Neural cell (in vitro differentiated cells): ENCODE data around the gene PPM1B.

Experiments
- CTCF ChIP-seq: fragments of 450-650 bp; IDR thresholded peaks from 2 replicates; pipeline ENCODE4 v1.5.1; 2014; ENCODE audit warnings: antibody characterized with exemption, mild to moderate bottlenecking, moderate library complexity; ENCODE audit not compliant: poor library complexity, severe bottlenecking
- EZH2 ChIP-seq: fragments of 200-600, 300-800 bp; shearing (Covaris generic), sonication (generic); IDR thresholded peaks from 2 replicates; pipeline ENCODE4 v1.6.1; 2014; ENCODE audit warnings: antibody characterized with exemption, low read length, borderline replicate concordance, mild to moderate bottlenecking; ENCODE audit not compliant: insufficient read depth, poor library complexity, severe bottlenecking
- MXI1 ChIP-seq: fragments of 450-650 bp; conservative IDR thresholded peaks from 2 replicates; pipeline ENCODE4 v1.6.1; 2014; ENCODE audit warnings: antibody characterized with exemption, mild to moderate bottlenecking; ENCODE audit not compliant: poor library complexity, severe bottlenecking
- RAD21 ChIP-seq: fragments of 450-650 bp; conservative IDR thresholded peaks from 2 replicates; pipeline ENCODE4 v1.6.1; 2014; ENCODE audit warnings: antibody characterized with exemption, mild to moderate bottlenecking, moderate library complexity
- TAF1 ChIP-seq: IDR thresholded peaks from 2 replicates; pipeline ENCODE4 v1.6.1; 2012; ENCODE audit warnings: low read depth
- TF ChIP-seq, protein P1 (sequence below): IDR thresholded peaks from 2 replicates; pipeline ENCODE4 v1.6.1; 2012; ENCODE audit warnings: borderline replicate concordance

DNA sequence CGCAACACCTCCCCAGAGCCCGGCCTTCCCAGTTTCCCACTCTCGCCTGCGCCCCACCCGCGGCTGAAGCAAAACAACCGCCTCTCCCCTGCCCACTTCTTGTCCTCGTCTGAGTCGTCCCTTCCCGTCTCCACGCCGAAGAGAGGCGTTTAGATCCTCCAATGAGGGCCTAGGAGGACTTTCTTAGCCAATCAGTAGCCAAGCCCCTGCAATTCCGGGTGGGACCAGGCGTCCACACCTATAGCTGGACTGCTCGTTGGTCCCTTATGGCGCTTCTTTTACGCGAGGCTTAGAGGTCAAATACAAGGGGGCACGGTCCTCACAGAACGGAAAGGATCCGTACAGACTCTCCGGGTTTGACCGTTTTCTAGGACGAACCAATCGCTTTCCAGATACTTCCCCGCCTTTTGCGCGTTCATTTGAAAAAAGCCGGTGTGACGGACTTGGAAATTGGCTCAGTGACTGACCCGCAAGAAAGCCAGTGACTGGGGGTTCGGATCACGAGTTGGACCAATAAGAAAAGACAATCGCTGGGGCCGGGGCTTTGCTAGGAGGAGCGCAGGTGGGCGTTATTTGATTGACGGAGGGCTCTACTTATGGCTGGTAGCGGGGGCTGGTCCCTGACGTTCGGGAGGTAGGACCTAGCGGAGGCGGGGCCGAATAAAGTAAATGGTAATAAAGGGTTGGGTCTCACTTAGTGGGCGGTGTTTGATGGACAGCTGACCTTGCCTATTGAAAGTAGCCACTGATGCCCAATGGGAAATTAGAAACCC is 581 bp upstream of the PPM1B start:
- TF ChIP-seq CTCF (peak; percentile 29), RAD21 (no peak), EZH2 (no peak), MXI1 (peak; percentile 38), TAF1 (no peak)
- TF ChIP-seq, protein P1, sequence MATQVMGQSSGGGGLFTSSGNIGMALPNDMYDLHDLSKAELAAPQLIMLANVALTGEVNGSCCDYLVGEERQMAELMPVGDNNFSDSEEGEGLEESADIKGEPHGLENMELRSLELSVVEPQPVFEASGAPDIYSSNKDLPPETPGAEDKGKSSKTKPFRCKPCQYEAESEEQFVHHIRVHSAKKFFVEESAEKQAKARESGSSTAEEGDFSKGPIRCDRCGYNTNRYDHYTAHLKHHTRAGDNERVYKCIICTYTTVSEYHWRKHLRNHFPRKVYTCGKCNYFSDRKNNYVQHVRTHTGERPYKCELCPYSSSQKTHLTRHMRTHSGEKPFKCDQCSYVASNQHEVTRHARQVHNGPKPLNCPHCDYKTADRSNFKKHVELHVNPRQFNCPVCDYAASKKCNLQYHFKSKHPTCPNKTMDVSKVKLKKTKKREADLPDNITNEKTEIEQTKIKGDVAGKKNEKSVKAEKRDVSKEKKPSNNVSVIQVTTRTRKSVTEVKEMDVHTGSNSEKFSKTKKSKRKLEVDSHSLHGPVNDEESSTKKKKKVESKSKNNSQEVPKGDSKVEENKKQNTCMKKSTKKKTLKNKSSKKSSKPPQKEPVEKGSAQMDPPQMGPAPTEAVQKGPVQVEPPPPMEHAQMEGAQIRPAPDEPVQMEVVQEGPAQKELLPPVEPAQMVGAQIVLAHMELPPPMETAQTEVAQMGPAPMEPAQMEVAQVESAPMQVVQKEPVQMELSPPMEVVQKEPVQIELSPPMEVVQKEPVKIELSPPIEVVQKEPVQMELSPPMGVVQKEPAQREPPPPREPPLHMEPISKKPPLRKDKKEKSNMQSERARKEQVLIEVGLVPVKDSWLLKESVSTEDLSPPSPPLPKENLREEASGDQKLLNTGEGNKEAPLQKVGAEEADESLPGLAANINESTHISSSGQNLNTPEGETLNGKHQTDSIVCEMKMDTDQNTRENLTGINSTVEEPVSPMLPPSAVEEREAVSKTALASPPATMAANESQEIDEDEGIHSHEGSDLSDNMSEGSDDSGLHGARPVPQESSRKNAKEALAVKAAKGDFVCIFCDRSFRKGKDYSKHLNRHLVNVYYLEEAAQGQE: peak; percentile 60
